Placental epithelial cell (primary cell): ENCODE results near the gene ASCC2. TPM values are rescaled to one million over a fixed set of nuclear protein-coding genes. Genes with fewer than 3 reads are reported as not detected.

Experiments
- small RNA-seq: library from RNA; depleted of rRNA; stranded (forward); fragments of <200 nt; gene quantifications from one replicate; pipeline ENCODE3, GENCODE V24; 2012
- total RNA-seq: library from RNA; depleted of rRNA; stranded (reverse); fragments of >200 nt; gene quantifications from 2 replicates; pipeline ENCODE4 v1.2.3, GENCODE V29; 2012

The ASCC2 gene
- total RNA-seq: 35.3 and 41.2 TPM in 2 replicates

GRCh38 chr22:29837741-29838598 lies at the start of gene ASCC2:
Gene ASCC2, minus strand, starts transcription at chr22:29838274. Its CDS starts 5,949 bp downstream, at chr22:29832325.

DNA sequence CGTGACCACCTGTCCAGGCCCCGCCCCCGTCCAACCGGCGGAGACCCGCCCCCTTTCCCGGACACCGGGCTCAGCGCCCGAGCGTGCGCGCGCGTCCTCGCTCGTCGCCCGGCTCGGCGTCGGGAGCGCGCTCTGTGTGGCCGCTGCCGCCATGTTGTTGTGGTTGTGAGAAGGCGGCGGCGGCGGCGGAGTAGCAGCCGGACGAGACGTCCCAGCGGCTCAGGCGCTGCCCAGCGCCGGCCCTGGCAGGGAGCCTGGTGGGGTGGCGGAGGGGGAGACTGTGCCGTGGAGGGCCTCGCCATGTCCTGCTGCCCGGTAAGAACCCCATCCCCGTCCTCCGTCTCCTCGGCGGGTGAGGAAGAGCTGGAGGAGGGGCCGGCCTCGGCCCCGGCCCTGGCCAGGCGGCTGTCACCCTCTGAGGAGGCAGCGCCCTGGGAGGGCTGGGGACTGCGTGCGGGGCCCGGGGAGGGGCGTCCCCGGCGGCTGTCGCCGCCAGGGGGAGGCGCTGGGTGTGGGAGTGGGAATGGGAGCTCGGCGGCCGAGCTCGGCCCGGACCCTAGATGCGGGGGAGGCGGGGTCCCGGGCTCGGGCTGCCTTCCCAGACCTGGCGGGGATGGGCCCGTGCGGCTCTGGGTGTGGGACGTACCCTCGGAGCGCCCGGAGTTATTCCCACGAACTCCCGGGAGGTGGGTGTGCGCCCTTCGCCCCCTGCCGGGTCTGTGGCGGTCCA lies 45.1 kb upstream of the ASCC2 start, which contains the start of gene MTMR3:
Gene MTMR3 (plus strand): TSS at position 130 of the 730 bp plus-strand sequence. CDS start 87,886 bp downstream, outside the sequence.

DNA sequence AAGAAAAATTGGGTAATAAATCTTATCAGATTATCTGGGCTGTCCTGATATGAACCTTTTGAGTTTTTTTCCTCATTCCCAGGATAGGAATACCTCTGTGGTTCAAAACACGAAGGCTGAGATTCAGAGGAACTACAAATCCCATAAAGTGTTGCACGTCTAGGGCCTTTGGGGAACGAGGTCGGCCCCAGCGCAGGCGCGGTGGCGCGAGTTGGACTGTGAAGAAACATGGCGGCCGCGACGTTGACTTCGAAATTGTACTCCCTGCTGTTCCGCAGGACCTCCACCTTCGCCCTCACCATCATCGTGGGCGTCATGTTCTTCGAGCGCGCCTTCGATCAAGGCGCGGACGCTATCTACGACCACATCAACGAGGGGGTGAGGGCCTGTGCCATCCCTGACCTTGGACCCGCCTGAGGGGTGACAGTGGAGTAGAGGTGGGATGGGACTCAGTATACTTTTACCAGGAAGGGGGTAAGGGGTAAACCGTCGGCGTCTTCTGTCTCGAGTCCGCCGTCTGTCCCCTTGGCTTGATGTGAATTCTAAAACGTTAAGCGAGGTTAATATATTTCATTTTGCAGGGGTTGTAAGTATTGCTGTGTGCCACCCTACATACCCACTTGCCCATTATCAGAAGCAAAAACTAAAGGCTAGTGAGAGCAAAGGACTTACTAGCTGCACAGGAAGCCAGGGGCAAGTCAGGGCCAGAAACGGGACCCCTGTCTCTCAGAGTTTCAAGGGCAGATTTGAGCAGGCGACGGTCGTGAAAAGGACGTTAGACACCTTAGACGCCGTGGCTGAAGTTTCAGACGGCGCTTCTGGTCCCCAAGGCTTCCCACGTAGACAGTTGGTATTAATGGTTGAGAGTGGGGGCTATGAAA lies 70.7 kb downstream of the ASCC2 start, which contains the start of gene UQCR10:
Gene UQCR10 (plus strand): TSS at position 199 of the 881 bp plus-strand sequence. CDS start 30 bp downstream, at position 229.

GRCh38 chr22:29766632-29767170 lies 71.4 kb downstream of the ASCC2 start, which contains the start of gene ZMAT5:
Gene ZMAT5, minus strand, starts transcription at chr22:29767007. Its CDS starts 18,463 bp downstream, at chr22:29748544.

Small RNAs within 50 kb of the gene (small RNA-seq; reads per million reads assigned to genes)
- gene RF00019: not detected

Other genes with a start within 250 kb of the ASCC2 start
- 47.5 and 96.3 TPM in 2 replicates for gene NF2, start 234.6 kb downstream of the ASCC2 start, total RNA-seq
- under 0.01 TPM in 2 replicates for gene CABP7, start 118.3 kb downstream of the ASCC2 start, total RNA-seq
- 12.1 and 14.9 TPM in 2 replicates for gene ZMAT5, start 71.3 kb downstream of the ASCC2 start, total RNA-seq
- gene UQCR10, start 70.9 kb downstream of the ASCC2 start, total RNA-seq: 60.1 and 82.6 TPM in 2 replicates
- gene MTMR3, start 44.9 kb upstream of the ASCC2 start, total RNA-seq: 51.0 and 65.6 TPM in 2 replicates
- 0.39 TPM in 1 of 2 replicates, not detected in the other for gene HORMAD2, start 242.2 kb upstream of the ASCC2 start, total RNA-seq